HCT116 (cell line): ENCODE measurements around the gene CCDC40. TPM values are rescaled to one million over a fixed set of nuclear protein-coding genes. Genes with fewer than 3 reads are reported as not detected.

Source experiments
- ATAC-seq: fragments of 200-7000 bp; cut with Tn5 transposase; 2 replicates; pipeline ENCODE4 v1.9.1; 2020; ENCODE audit warnings: mild to moderate bottlenecking, moderate library complexity
- BruUV-seq: library from RNA; stranded (reverse); fragments of 400-500 nt; replicated peaks from 2 replicates; lab custom pipeline; 2021; lab: Mats Ljungman, UMichigan
- CTCF ChIA-PET: fragments of 300-600 bp; sonication (Branson Sonifier 250); formaldehyde crosslinking; loops from one replicate; lab custom pipeline; 2021; ENCODE audit warnings: antibody characterized with exemption; lab: Charles Lee
- POLR2A ChIA-PET: fragments of 300-600, 350-600 bp; sonication (Branson Sonifier 250); formaldehyde crosslinking; loops from one replicate; lab custom pipeline; 2021; ENCODE audit warnings: antibody characterized with exemption; lab: Charles Lee
- RAD21 ChIA-PET, 2 experiments: fragments of 300-600 bp; sonication (Branson Sonifier 250); formaldehyde crosslinking; loops; one replicate each; lab custom pipeline; 2023; ENCODE audit warnings: low total read pairs in 2 of 2; ENCODE audit not compliant: uncharacterized antibody in 2 of 2, unreplicated experiment in 2 of 2, low non-redundant PET in 1 of 2; lab: Charles Lee
- DNase-seq: peaks from one replicate; pipeline ENCODE4 v3.0.0-alpha.2; 2010; ENCODE audit warnings: low read depth, low spot score
- H2AFZ ChIP-seq: fragments of 200-600 bp; shearing (Covaris generic), sonication (generic); 2 replicates; pipeline ENCODE4 v1.6.1; 2017; ENCODE audit warnings: low read depth, mixed run types, mixed read lengths, antibody characterized with exemption, low read length; ENCODE audit not compliant: poor library complexity, severe bottlenecking
- H3K27ac ChIP-seq: 2 replicates; pipeline ENCODE4 v1.5.1; 2012; ENCODE audit warnings: low read depth, low read length
- H3K27me3 ChIP-seq: fragments of 200-600 bp; sonication (generic); 2 replicates; pipeline ENCODE4 v1.6.1; 2016; ENCODE audit warnings: mixed run types, low read length, mixed read lengths; ENCODE audit not compliant: insufficient read depth
- H3K36me3 ChIP-seq, 2 experiments: fragments of 200-500 bp in 1 of 2; fragments of 200-600 bp in 1 of 2; sonication (Bioruptor generic) in 1 of 2; sonication (generic) in 1 of 2; 2 replicates each; pipeline versions ENCODE4 v1.5.1 to v1.6.1; 2014 to 2016; ENCODE audit warnings: low read length in 2 of 2, inconsistent platforms in 1 of 2, mixed read lengths in 1 of 2, mixed run types in 1 of 2; ENCODE audit not compliant: insufficient read depth in 2 of 2, control insufficient read depth in 1 of 2
- H3K4me1 ChIP-seq, 2 experiments: fragments of 200-600 bp in 1 of 2; sonication (generic) in 1 of 2; 2 replicates each; pipeline versions ENCODE4 v1.5.1 to v1.6.1; 2012 to 2017; ENCODE audit warnings: low read length in 2 of 2, inconsistent platforms in 1 of 2, mild to moderate bottlenecking in 1 of 2, mixed read lengths in 1 of 2, mixed run types in 1 of 2, moderate library complexity in 1 of 2; ENCODE audit not compliant: insufficient read depth in 2 of 2, control insufficient read depth in 1 of 2
- H3K4me2 ChIP-seq: fragments of 200-600 bp; sonication (generic); 2 replicates; pipeline ENCODE4 v1.6.1; 2017; ENCODE audit warnings: mixed run types, low read length, mixed read lengths
- H3K4me3 ChIP-seq, 2 experiments: fragments of 200-600 bp in 1 of 2; sonication (generic) in 1 of 2; replicated peaks in 1 of 2; 2 replicates each; pipeline ENCODE4 v1.5.1; 2011 to 2016; ENCODE audit warnings: low read length in 2 of 2, control low read depth in 1 of 2, low read depth in 1 of 2, mild to moderate bottlenecking in 1 of 2, mixed read lengths in 1 of 2, mixed run types in 1 of 2
- H3K79me2 ChIP-seq: fragments of 200-600 bp; sonication (generic); 2 replicates; pipeline ENCODE4 v1.6.1; 2017; ENCODE audit warnings: mild to moderate bottlenecking, mixed run types, low read length, moderate library complexity, mixed read lengths; ENCODE audit not compliant: insufficient read depth
- H3K9ac ChIP-seq: fragments of 200-600 bp; sonication (generic); 2 replicates; pipeline ENCODE4 v1.6.1; 2016; ENCODE audit warnings: low read length, mixed read lengths
- H3K9me2 ChIP-seq: fragments of 200-600 bp; sonication (generic), shearing (Covaris generic); 2 replicates; pipeline ENCODE4 v1.6.1; 2017; ENCODE audit warnings: mixed run types, mild to moderate bottlenecking, moderate library complexity; ENCODE audit not compliant: insufficient read depth
- H3K9me3 ChIP-seq, 2 experiments: fragments of 200-500 bp in 1 of 2; fragments of 200-600 bp in 1 of 2; sonication (Bioruptor generic) in 1 of 2; sonication (generic) in 1 of 2; 2 replicates each; pipeline ENCODE4 v1.6.1; 2014 to 2017; ENCODE audit warnings: low read length in 2 of 2, mixed read lengths in 2 of 2, inconsistent platforms in 1 of 2, low read depth in 1 of 2, mild to moderate bottlenecking in 1 of 2, mixed run types in 1 of 2, moderate library complexity in 1 of 2; ENCODE audit not compliant: control insufficient read depth in 1 of 2, insufficient read depth in 1 of 2
- H4K20me1 ChIP-seq: fragments of 200-600 bp; sonication (generic), shearing (Covaris generic); 2 replicates; pipeline ENCODE4 v1.6.1; 2017; ENCODE audit warnings: mixed run types, mild to moderate bottlenecking, moderate library complexity; ENCODE audit not compliant: insufficient read depth
- EGR1 ChIP-seq: IDR thresholded peaks from 2 replicates; pipeline ENCODE4 v1.6.1; 2012; ENCODE audit warnings: low read depth
- ELF1 ChIP-seq: IDR thresholded peaks from 2 replicates; pipeline ENCODE4 v1.6.1; 2012; ENCODE audit warnings: low read depth, borderline replicate concordance
- FOSL1 ChIP-seq: IDR thresholded peaks from 2 replicates; pipeline ENCODE4 v1.6.1; 2012; ENCODE audit warnings: low read depth
- REST ChIP-seq: IDR thresholded peaks from 2 replicates; pipeline ENCODE4 v1.6.1; 2012; ENCODE audit warnings: low read depth
- TCF7L2 ChIP-seq: IDR thresholded peaks from 2 replicates; pipeline ENCODE4 v1.7.0; 2011; ENCODE audit warnings: borderline replicate concordance, inconsistent platforms; ENCODE audit not compliant: insufficient read depth, insufficient read length; ENCODE audit errors: extremely low read depth
- ZFX ChIP-seq: fragments of 450-650 bp; IDR thresholded peaks from 2 replicates; pipeline ENCODE4 v1.6.1; 2017
- intact Hi-C: fragments of 100-400 bp; cut with micrococcal nuclease; formaldehyde crosslinking; loops from 2 replicates; pipeline ENCODE4 v1.10.0; 2022
- total RNA-seq: library from RNA; stranded (reverse); gene quantifications from one replicate; pipeline ENCODE4 v1.2.1, GENCODE V29; 2021; ENCODE audit not compliant: unreplicated experiment
- TF ChIP-seq, protein P1 (sequence below): IDR thresholded peaks from 2 replicates; pipeline ENCODE4 v1.6.1; 2012

Gene CCDC40
- total RNA-seq, 1 experiment from 2014 or later = 10.3 TPM

DNA sequence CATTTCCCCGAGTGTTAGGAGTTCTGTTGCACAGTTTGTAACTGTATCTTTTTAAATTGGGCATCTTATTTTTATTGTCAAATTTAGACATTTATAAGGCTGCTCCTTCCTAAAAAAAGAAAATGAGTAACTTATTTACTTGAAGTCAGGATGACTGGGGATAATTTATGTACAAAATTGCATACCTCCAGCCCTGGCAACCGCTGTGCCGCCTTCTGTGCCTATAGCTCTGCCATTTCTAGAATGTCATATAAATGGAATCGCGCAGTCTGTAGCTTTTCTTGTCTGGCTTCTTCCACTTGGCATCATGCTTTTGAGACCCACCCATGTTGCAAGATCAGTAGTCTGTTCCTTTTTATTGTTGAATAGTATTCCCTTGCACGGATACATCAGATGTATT is 36.0 kb downstream of the CCDC40 start (continued):
- TF ChIP-seq REST = no peak
- TF ChIP-seq FOSL1 = no peak
- no peak for TF ChIP-seq TCF7L2
- TF ChIP-seq ELF1 = no peak

DNA sequence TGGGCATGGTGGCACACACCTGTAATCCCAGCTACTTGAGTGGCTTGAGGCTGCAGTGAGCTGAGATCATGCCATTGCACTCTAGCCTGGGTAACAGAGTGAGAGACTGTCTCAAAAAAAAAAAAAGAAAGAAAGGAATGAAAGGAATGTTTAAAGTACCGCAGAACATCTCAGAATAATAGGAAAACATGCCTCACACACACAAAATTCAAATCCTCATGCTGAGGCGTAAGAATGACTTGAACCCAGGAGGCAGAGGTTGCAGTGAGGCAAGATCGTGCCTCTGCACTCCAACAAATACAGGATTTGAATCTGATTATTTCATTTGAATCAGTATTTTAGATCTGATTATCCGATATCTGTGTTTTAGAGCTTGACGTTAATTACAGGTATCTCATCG is 43.6 kb downstream of the CCDC40 start:
- ChIA-PET CTCF (no interaction called here), POLR2A (no interaction called here), RAD21 (no interaction called here)
- H3K4me2 ChIP-seq = no peak overlapping the region
- no peak overlapping the region for H3K27ac ChIP-seq
- no peaks in the 10 kb centered on the region for H3K9me3 ChIP-seq
- H3K36me3 ChIP-seq = no peaks in the 10 kb centered on the region
- no peaks in the 10 kb centered on the region for H4K20me1 ChIP-seq
- intact Hi-C loops = no loop called here
- H3K9ac ChIP-seq = no peak overlapping the region
- peaks cover 0 to 9% of the 10 kb centered on the region in 2 experiments; a peak in 2 of 4 replicates for H3K4me1 ChIP-seq
- no TSS peak for BruUV-seq
- no peak overlapping the region for H3K4me3 ChIP-seq
- no peaks in the 10 kb centered on the region for H3K9me2 ChIP-seq
- H2AFZ ChIP-seq = no peak overlapping the region
- ATAC-seq = no peak
- DNase-seq = no peak
- H3K79me2 ChIP-seq = no peaks in the 10 kb centered on the region
- TF ChIP-seq ZFX = no peak
- TF ChIP-seq, protein P1, sequence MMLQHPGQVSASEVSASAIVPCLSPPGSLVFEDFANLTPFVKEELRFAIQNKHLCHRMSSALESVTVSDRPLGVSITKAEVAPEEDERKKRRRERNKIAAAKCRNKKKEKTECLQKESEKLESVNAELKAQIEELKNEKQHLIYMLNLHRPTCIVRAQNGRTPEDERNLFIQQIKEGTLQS = no peak
- TF ChIP-seq EGR1 = no peak
- no peaks in the 10 kb centered on the region for H3K27me3 ChIP-seq
